ENCODE measurements around the gene ZFX.

- TF ChIP-seq CTCF (IDR thresholded peaks at IDR 0.05), result no peak
- no peak for TF ChIP-seq EP300 (IDR thresholded peaks at IDR 0.05)
These were observed 95.7 kb downstream of the ZFX start for GRCh38 chrX:24245202-24245601.

All from suprapubic skin (tissue), 3 donors.